Liver (tissue), 3 donors: ENCODE data around the gene KCNIP4.

ENCODE experiments used
- ATF3 ChIP-seq: IDR thresholded peaks from 2 replicates; pipeline ENCODE4 v1.6.1; 2016; ENCODE audit warnings: antibody characterized with exemption
- EGR1 ChIP-seq, 2 donors: IDR thresholded peaks; 2 replicates each; pipeline ENCODE4 v1.6.1; 2016 to 2018; ENCODE audit warnings: antibody characterized with exemption in 2 of 2, low read depth in 2 of 2
- FOXA1 ChIP-seq: IDR thresholded peaks from 2 replicates; pipeline ENCODE4 v1.6.1; 2016; ENCODE audit warnings: antibody characterized with exemption
- GABPA ChIP-seq, 2 donors: IDR thresholded peaks in 1 of 2; conservative IDR thresholded peaks in 1 of 2; 2 replicates each; pipeline ENCODE4 v1.6.1; 2016; ENCODE audit warnings: antibody characterized with exemption in 2 of 2, mild to moderate bottlenecking in 1 of 2, moderate library complexity in 1 of 2
- JUND ChIP-seq, 2 donors: IDR thresholded peaks; 2 replicates each; pipeline ENCODE4 v1.6.1; 2016; ENCODE audit warnings: antibody characterized with exemption in 2 of 2
- MAX ChIP-seq: IDR thresholded peaks from 2 replicates; pipeline ENCODE4 v1.6.1; 2016; ENCODE audit warnings: antibody characterized with exemption
- NR2F2 ChIP-seq: IDR thresholded peaks from 2 replicates; pipeline ENCODE4 v1.6.1; 2016; ENCODE audit warnings: antibody characterized with exemption
- RAD21 ChIP-seq, 2 donors: IDR thresholded peaks; 2 replicates each; pipeline ENCODE4 v1.6.1; 2016; ENCODE audit warnings: antibody characterized with exemption in 2 of 2, mild to moderate bottlenecking in 2 of 2
- RXRA ChIP-seq, 2 donors: IDR thresholded peaks; 2 replicates each; pipeline ENCODE4 v1.6.1; 2017 to 2018; ENCODE audit warnings: antibody characterized with exemption in 2 of 2, mild to moderate bottlenecking in 1 of 2
- SP1 ChIP-seq: IDR thresholded peaks from 2 replicates; pipeline ENCODE4 v1.6.1; 2018; ENCODE audit warnings: antibody characterized with exemption, mild to moderate bottlenecking
- TAF1 ChIP-seq: conservative IDR thresholded peaks from 2 replicates; pipeline ENCODE4 v1.6.1; 2016; ENCODE audit warnings: antibody characterized with exemption, mild to moderate bottlenecking
- YY1 ChIP-seq: IDR thresholded peaks from 2 replicates; pipeline ENCODE4 v1.6.1; 2016; ENCODE audit warnings: antibody characterized with exemption, mild to moderate bottlenecking
- TF ChIP-seq, protein P1 (sequence below): fragments of 150-350 bp; IDR thresholded peaks from 2 replicates; pipeline ENCODE4 v1.5.1; 2017; ENCODE audit warnings: improper control_type of control experiment, low read depth, low read length; ENCODE audit not compliant: missing input control
- TF ChIP-seq, protein P2 (sequence below): IDR thresholded peaks from 2 replicates; pipeline ENCODE4 v1.6.1; 2016; ENCODE audit warnings: antibody characterized with exemption, mild to moderate bottlenecking
- donor health status: healthy.
- donor health status: healthy.

- TF ChIP-seq, protein P1, sequence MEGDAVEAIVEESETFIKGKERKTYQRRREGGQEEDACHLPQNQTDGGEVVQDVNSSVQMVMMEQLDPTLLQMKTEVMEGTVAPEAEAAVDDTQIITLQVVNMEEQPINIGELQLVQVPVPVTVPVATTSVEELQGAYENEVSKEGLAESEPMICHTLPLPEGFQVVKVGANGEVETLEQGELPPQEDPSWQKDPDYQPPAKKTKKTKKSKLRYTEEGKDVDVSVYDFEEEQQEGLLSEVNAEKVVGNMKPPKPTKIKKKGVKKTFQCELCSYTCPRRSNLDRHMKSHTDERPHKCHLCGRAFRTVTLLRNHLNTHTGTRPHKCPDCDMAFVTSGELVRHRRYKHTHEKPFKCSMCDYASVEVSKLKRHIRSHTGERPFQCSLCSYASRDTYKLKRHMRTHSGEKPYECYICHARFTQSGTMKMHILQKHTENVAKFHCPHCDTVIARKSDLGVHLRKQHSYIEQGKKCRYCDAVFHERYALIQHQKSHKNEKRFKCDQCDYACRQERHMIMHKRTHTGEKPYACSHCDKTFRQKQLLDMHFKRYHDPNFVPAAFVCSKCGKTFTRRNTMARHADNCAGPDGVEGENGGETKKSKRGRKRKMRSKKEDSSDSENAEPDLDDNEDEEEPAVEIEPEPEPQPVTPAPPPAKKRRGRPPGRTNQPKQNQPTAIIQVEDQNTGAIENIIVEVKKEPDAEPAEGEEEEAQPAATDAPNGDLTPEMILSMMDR: no peak
- TF ChIP-seq MAX: no peak
- TF ChIP-seq RXRA (IDR thresholded peaks at IDR 0.05): no peak
- no peak for TF ChIP-seq YY1
- TF ChIP-seq, protein P2, sequence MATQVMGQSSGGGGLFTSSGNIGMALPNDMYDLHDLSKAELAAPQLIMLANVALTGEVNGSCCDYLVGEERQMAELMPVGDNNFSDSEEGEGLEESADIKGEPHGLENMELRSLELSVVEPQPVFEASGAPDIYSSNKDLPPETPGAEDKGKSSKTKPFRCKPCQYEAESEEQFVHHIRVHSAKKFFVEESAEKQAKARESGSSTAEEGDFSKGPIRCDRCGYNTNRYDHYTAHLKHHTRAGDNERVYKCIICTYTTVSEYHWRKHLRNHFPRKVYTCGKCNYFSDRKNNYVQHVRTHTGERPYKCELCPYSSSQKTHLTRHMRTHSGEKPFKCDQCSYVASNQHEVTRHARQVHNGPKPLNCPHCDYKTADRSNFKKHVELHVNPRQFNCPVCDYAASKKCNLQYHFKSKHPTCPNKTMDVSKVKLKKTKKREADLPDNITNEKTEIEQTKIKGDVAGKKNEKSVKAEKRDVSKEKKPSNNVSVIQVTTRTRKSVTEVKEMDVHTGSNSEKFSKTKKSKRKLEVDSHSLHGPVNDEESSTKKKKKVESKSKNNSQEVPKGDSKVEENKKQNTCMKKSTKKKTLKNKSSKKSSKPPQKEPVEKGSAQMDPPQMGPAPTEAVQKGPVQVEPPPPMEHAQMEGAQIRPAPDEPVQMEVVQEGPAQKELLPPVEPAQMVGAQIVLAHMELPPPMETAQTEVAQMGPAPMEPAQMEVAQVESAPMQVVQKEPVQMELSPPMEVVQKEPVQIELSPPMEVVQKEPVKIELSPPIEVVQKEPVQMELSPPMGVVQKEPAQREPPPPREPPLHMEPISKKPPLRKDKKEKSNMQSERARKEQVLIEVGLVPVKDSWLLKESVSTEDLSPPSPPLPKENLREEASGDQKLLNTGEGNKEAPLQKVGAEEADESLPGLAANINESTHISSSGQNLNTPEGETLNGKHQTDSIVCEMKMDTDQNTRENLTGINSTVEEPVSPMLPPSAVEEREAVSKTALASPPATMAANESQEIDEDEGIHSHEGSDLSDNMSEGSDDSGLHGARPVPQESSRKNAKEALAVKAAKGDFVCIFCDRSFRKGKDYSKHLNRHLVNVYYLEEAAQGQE: no peak
- no peak for TF ChIP-seq FOXA1
- TF ChIP-seq RAD21 (IDR thresholded peaks at IDR 0.05): no peak
- no peak for TF ChIP-seq EGR1 (IDR thresholded peaks at IDR 0.05; ENCODE audit: low read depth in 2 of 2)
- TF ChIP-seq GABPA (IDR thresholded peaks at IDR 0.05 in 1 of 2, conservative IDR thresholded peaks at IDR 0.05 in 1 of 2): no peak
- no peak for TF ChIP-seq ATF3
- TF ChIP-seq NR2F2: no peak
- TF ChIP-seq JUND (IDR thresholded peaks at IDR 0.05): no peak
- no peak for TF ChIP-seq TAF1
- TF ChIP-seq SP1: no peak
Observed at GRCh38 chr4:21543514-21543913, 405.1 kb downstream of the KCNIP4 start.
